NT2/D1 (cell line): ENCODE measurements around the gene CNPY1.

Source experiments
- SUZ12 ChIP-seq: IDR thresholded peaks from 2 replicates; pipeline ENCODE4 v1.6.1; 2011; ENCODE audit not compliant: insufficient read length, insufficient read depth; ENCODE audit errors: extremely low read depth
- YY1 ChIP-seq: IDR thresholded peaks from 2 replicates; pipeline ENCODE4 v1.6.1; 2011; ENCODE audit not compliant: insufficient read length, insufficient read depth

DNA sequence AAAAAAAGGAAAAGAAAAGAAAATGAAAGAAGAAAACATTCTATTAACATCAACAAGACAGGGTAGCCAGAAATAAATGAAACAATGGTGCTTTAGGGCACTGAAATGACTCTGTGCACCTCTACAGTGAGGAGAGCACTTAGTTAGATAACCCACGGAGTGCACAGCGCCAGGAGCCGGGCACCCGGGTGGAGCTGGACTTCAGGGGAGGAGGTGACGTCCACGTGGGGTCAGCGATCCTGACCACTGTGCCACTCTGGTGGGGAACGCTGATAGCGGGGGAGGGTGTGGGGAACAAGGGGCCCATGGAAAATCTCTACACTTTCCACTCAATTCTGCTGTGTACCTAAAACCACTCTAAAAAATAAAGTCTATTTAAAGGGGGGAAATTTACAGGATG, 15.7 kb upstream of the CNPY1 start:
- no peak for TF ChIP-seq YY1
- no peak for TF ChIP-seq SUZ12
